ENCODE results near the gene XPNPEP3.

Gene XPNPEP3

GRCh38 chr22:40951795-40952605 lies 95.1 kb downstream of the XPNPEP3 start:
- no peak for DNase-seq

- DNase-seq = no peak
Measured at GRCh38 chr22:40953471-40953870, 96.5 kb downstream of the XPNPEP3 start.

GRCh38 chr22:40954113-40954512 lies 97.2 kb downstream of the XPNPEP3 start:
- no peak for DNase-seq

GRCh38 chr22:40955571-40955970 lies 98.6 kb downstream of the XPNPEP3 start:
- DNase-seq = no peak

- DNase-seq = no peak
Measured at GRCh38 chr22:40957601-40958000, 100.7 kb downstream of the XPNPEP3 start.

GRCh38 chr22:40958299-40958698 lies 101.4 kb downstream of the XPNPEP3 start:
- no peak for DNase-seq

GRCh38 chr22:40960145-40960544 lies 103.2 kb downstream of the XPNPEP3 start:
- no peak for DNase-seq

- no peak for DNase-seq
Measured at GRCh38 chr22:40965936-40966725, 109.2 kb downstream of the XPNPEP3 start.

GRCh38 chr22:40966726-40967085 lies 109.8 kb downstream of the XPNPEP3 start:
- DNase-seq = no peak

- no peak for DNase-seq
Measured at GRCh38 chr22:40967111-40967760, 110.3 kb downstream of the XPNPEP3 start.

- DNase-seq = no peak
Measured at GRCh38 chr22:40972587-40972986, 115.6 kb downstream of the XPNPEP3 start.

- DNase-seq = no peak
Measured at GRCh38 chr22:40973144-40973543, 116.2 kb downstream of the XPNPEP3 start.

GRCh38 chr22:40975366-40975765 lies 118.4 kb downstream of the XPNPEP3 start:
- no peak for DNase-seq

GRCh38 chr22:40976866-40977700 lies 120.1 kb downstream of the XPNPEP3 start:
- no peak for DNase-seq

- no peak for DNase-seq
Measured at GRCh38 chr22:40979198-40979597, 122.2 kb downstream of the XPNPEP3 start.

GRCh38 chr22:40979871-40980270 lies 122.9 kb downstream of the XPNPEP3 start:
- DNase-seq = no peak
